Measurements from ENCODE around the gene PDK4.

The PDK4 gene

DNA sequence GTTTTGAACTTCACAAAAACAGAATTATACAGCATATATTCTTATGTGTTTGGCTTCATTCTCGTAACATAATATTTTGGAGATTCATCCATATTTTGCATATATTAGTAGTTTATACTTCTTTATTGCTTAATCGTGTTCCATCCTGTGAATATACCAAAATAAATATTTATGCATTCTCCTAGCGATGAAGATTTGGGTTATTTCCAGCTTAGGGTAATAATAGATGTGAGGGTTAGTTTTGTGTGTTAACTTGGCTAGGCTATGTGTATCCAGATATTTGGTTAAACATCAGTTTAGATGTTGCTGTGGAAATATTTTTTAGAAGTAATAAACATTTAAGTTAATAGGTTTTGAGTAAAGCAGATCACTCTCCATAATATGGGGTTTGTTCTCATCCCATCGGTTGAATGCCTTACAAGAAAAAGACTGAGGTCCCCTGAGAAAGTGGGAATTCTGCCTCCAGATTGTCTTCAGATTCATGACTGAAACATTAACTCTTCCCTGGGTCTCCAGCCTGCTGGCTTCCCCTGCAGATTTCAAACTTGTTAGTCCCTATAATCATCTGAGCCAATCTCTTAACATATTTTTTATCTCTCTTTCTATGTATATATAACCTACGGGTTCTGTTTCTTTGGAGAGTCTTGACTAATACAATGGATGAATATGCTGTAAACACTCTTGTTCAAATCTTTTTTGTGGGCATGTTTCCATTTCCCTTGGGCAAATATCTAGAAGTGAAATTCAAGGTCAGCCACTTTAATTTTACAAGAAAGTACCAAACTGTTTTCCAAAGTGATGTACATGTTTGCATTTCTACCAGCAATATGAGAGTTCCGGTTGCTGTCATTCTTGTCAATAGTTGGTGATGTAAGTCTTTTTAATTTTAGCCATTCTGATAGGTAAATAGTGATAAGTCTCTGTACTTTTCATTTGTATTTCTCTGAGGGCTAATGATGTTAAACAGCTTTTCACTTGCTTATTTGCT lies 48.7 kb downstream of the PDK4 start:
- Mint-ChIP-seq H3K9me3 (no peaks in the 10 kb centered on the region), H3K4me3 (no peak overlapping the region), H3K36me3 (ENCODE audit: low read depth) (no peaks in the 10 kb centered on the region), H3K4me1 (peaks cover 41% of the 10 kb centered on the region), H3K27me3 (ENCODE audit: low read depth) (no peaks in the 10 kb centered on the region), H3K27ac (peak overlapping the region in 2 of 3 experiments; percentile 53 to 54)
- TF ChIP-seq, protein P1, sequence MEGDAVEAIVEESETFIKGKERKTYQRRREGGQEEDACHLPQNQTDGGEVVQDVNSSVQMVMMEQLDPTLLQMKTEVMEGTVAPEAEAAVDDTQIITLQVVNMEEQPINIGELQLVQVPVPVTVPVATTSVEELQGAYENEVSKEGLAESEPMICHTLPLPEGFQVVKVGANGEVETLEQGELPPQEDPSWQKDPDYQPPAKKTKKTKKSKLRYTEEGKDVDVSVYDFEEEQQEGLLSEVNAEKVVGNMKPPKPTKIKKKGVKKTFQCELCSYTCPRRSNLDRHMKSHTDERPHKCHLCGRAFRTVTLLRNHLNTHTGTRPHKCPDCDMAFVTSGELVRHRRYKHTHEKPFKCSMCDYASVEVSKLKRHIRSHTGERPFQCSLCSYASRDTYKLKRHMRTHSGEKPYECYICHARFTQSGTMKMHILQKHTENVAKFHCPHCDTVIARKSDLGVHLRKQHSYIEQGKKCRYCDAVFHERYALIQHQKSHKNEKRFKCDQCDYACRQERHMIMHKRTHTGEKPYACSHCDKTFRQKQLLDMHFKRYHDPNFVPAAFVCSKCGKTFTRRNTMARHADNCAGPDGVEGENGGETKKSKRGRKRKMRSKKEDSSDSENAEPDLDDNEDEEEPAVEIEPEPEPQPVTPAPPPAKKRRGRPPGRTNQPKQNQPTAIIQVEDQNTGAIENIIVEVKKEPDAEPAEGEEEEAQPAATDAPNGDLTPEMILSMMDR (IDR thresholded peaks at IDR 0.05; ENCODE audit: unreplicated experiment in 3 of 3): no peak

DNA sequence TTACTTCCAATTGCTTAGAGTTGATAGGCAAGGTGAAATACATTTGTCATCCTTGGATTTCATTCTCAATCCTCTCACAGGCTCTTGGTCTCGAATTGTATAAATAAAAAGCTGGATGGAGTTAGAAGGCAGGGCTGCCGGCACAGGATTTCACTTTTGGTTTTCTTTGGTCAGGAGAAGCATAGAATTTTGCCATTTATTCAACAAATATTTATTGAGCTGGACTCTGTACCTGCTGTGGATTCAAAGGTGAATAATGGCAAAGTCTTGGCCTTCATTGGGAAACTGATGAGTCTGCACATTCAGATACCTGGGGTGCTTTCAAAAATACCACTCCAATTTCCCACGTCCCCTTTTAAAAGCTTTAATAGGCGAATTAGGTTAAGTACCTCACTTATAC lies 49.7 kb downstream of the PDK4 start:
- no peaks in the 10 kb centered on the region for H3K9me3 Mint-ChIP-seq
- no peaks in the 10 kb centered on the region for H3K36me3 Mint-ChIP-seq (ENCODE audit: low read depth)
- H3K4me3 Mint-ChIP-seq: no peak overlapping the region
- H3K4me1 Mint-ChIP-seq: peaks cover 37% of the 10 kb centered on the region
- H3K27ac Mint-ChIP-seq: peak overlapping the region in 1 of 3 experiments; percentile 42
- H3K27me3 Mint-ChIP-seq (ENCODE audit: low read depth): no peaks in the 10 kb centered on the region
- TF ChIP-seq, protein P1 (IDR thresholded peaks at IDR 0.05; ENCODE audit: unreplicated experiment in 3 of 3): no peak

DNA sequence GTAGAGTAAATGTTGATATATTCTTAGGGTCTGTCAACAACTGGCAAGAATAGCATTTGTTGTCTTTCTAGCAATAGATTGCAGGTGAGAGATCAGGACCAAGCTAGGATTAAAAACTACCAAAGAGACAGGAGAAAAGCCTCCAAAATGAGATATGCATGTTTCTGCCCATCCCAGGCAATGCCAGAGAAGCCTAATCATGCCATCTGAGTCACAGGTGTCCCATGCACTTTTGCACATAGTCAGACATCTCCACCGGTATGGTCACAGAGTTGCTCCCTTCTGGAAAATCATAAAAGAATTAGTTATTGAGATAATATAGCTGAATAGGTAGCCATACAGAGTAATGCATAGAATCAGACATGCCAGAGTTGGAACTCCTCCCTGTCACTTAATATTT lies 50.6 kb downstream of the PDK4 start:
- Mint-ChIP-seq H3K4me1 (peaks cover 28% of the 10 kb centered on the region), H3K36me3 (ENCODE audit: low read depth) (no peaks in the 10 kb centered on the region), H3K27me3 (ENCODE audit: low read depth) (no peaks in the 10 kb centered on the region), H3K27ac (peak overlapping the region; percentile 47 to 66 (median 62)), H3K4me3 (peak overlapping the region; percentile 3 to 42 (median 13)), H3K9me3 (no peaks in the 10 kb centered on the region)
- TF ChIP-seq, protein P1 (IDR thresholded peaks at IDR 0.05; ENCODE audit: unreplicated experiment in 3 of 3): no peak

DNA sequence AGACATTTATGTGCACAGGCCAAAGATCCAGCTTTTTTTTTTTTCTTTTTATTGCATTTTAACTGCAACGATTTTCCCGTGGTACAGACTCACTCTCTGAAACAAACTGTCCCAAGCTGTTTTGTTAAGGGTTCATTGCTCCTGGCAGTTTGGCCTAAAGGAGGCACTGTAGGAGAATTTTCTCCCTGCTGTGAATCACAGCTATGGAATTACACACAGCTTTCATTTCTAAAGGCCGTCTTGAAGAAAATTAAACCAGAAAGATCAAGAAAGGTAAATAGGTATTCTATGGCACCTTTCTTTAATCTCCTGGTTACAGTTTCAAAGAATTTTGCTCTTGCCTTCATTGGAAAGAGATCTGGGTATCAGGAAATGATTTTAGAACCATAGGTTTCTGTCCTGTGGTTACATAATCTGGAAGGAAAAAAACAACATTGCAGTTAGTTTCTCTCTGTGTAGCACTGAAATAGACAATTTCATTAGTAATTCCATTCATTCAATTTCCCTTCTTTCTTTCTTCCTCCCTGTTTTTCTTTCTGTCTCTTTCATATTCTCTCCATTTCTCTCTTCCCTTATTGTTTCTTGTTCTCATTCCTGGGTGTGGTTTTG lies 51.2 kb downstream of the PDK4 start:
- TF ChIP-seq, protein P1 (IDR thresholded peaks at IDR 0.05; ENCODE audit: unreplicated experiment in 3 of 3): peak; percentile 58 to 68 (median 62)
- peak overlapping the region; percentile 47 to 66 (median 62) for H3K27ac Mint-ChIP-seq
- H3K9me3 Mint-ChIP-seq: no peaks in the 10 kb centered on the region
- H3K36me3 Mint-ChIP-seq (ENCODE audit: low read depth): no peaks in the 10 kb centered on the region
- no peaks in the 10 kb centered on the region for H3K27me3 Mint-ChIP-seq (ENCODE audit: low read depth)
- peak overlapping the region; percentile 3 to 42 (median 13) for H3K4me3 Mint-ChIP-seq
- peaks cover 28% of the 10 kb centered on the region for H3K4me1 Mint-ChIP-seq

DNA sequence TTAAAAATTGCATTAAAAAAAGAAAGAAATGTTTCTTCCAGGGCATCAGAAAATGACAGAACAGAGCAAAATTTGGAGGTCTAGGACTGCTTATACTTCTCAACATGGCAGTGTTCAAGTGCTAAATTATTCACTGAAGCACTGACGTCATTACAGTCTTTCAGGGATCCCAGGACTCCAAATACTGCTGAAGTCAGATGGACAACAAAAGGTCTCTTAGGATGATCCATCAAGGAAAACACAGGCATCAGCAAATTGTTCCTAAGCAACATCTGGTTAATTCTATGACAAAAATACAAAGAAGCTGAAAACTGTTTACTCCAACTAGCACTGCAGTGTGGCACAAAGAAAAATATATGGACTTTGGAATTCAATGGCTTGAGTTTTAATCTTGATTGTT lies 52.1 kb downstream of the PDK4 start:
- TF ChIP-seq, protein P1 (IDR thresholded peaks at IDR 0.05; ENCODE audit: unreplicated experiment in 3 of 3): no peak
- Mint-ChIP-seq H3K27me3 (ENCODE audit: low read depth) (no peaks in the 10 kb centered on the region), H3K4me3 (no peak overlapping the region)

More for the DNA sequence above, 52.1 kb downstream of the PDK4 start:
- Mint-ChIP-seq H3K4me1 (peaks cover 23% of the 10 kb centered on the region), H3K27ac (no peak overlapping the region), H3K9me3 (no peaks in the 10 kb centered on the region), H3K36me3 (ENCODE audit: low read depth) (no peaks in the 10 kb centered on the region)
